HepG2 (cell line): ENCODE measurements around the gene PDZRN4.

Experiments
- BHLHE40 ChIP-seq: IDR thresholded peaks from 2 replicates; pipeline ENCODE4 v1.6.1; 2011; ENCODE audit warnings: low read length, improper control_type of control experiment
- FOXK1 ChIP-seq: sonication (generic); formaldehyde crosslinking; IDR thresholded peaks from 2 replicates; pipeline ENCODE4 v1.4.0; 2020; ENCODE audit warnings: low read depth, missing genetic modification reagents, borderline replicate concordance
- GABPA ChIP-seq, 2 experiments: IDR thresholded peaks; 2 replicates each; pipeline ENCODE4 v1.6.1; 2011 to 2016; ENCODE audit warnings: low read depth in 2 of 2, low read length in 1 of 2, missing biosample characterization in 1 of 2, missing genetic modification characterization in 1 of 2
- MXD1 ChIP-seq: sonication (generic); formaldehyde crosslinking; IDR thresholded peaks from 2 replicates; pipeline ENCODE4 v1.4.0; 2020; ENCODE audit warnings: mild to moderate bottlenecking, missing genetic modification reagents
- NCOA1 ChIP-seq: sonication (generic); formaldehyde crosslinking; IDR thresholded peaks from 2 replicates; pipeline ENCODE4 v1.9.0; 2021; ENCODE audit warnings: missing genetic modification reagents
- NFYB ChIP-seq: sonication (generic); formaldehyde crosslinking; IDR thresholded peaks from 2 replicates; pipeline ENCODE4 v1.4.0; 2020; ENCODE audit warnings: missing genetic modification reagents
- POLR2A ChIP-seq, 2 experiments: IDR thresholded peaks; 2 replicates each; pipeline ENCODE4 v1.6.1; 2011; ENCODE audit warnings: low read depth in 2 of 2, low read length in 2 of 2, mild to moderate bottlenecking in 1 of 2, moderate library complexity in 1 of 2; ENCODE audit not compliant: insufficient read depth in 1 of 2
- RAD21 ChIP-seq: fragments of 450-650 bp; formaldehyde crosslinking; IDR thresholded peaks from 2 replicates; pipeline ENCODE4 v1.5.0; 2020; ENCODE audit warnings: mild to moderate bottlenecking
- ZFP90 ChIP-seq: sonication (generic); formaldehyde crosslinking; IDR thresholded peaks from 2 replicates; pipeline ENCODE4 v1.8.0; 2022; ENCODE audit warnings: missing genetic modification reagents, mild to moderate bottlenecking, inconsistent platforms, borderline replicate concordance
- ZNF17 ChIP-seq: sonication (generic); formaldehyde crosslinking; IDR thresholded peaks from 2 replicates; pipeline ENCODE4 v1.5.0; 2020; ENCODE audit warnings: mild to moderate bottlenecking, missing genetic modification reagents
- ZSCAN22 ChIP-seq: sonication (generic); formaldehyde crosslinking; IDR thresholded peaks from 2 replicates; pipeline ENCODE4 v1.4.0; 2020; ENCODE audit warnings: mild to moderate bottlenecking, missing genetic modification reagents
- TF ChIP-seq, protein P1 (sequence below): sonication (generic); formaldehyde crosslinking; IDR thresholded peaks from 2 replicates; pipeline ENCODE4 v1.5.0; 2020; ENCODE audit warnings: mild to moderate bottlenecking, missing genetic modification reagents, moderate library complexity

- TF ChIP-seq FOXK1 (CRISPR knock-in tag) (no peak), NCOA1 (CRISPR knock-in tag) (no peak), MXD1 (no peak), NFYB (CRISPR knock-in tag) (no peak), RAD21 (CRISPR knock-in tag) (no peak), BHLHE40 (no peak), ZSCAN22 (CRISPR knock-in tag) (no peak), POLR2A (IDR thresholded peaks at IDR 0.05; ENCODE audit: insufficient read depth in 1 of 2, low read depth in 2 of 2, low read length in 2 of 2) (no peak), ZNF17 (CRISPR knock-in tag) (no peak), GABPA (IDR thresholded peaks at IDR 0.05; ENCODE audit: low read depth, low read length) (no peak), GABPA (CRISPR knock-in tag; IDR thresholded peaks at IDR 0.05; ENCODE audit: low read depth) (no peak), ZFP90 (CRISPR knock-in tag) (no peak)
- TF ChIP-seq, protein P1, sequence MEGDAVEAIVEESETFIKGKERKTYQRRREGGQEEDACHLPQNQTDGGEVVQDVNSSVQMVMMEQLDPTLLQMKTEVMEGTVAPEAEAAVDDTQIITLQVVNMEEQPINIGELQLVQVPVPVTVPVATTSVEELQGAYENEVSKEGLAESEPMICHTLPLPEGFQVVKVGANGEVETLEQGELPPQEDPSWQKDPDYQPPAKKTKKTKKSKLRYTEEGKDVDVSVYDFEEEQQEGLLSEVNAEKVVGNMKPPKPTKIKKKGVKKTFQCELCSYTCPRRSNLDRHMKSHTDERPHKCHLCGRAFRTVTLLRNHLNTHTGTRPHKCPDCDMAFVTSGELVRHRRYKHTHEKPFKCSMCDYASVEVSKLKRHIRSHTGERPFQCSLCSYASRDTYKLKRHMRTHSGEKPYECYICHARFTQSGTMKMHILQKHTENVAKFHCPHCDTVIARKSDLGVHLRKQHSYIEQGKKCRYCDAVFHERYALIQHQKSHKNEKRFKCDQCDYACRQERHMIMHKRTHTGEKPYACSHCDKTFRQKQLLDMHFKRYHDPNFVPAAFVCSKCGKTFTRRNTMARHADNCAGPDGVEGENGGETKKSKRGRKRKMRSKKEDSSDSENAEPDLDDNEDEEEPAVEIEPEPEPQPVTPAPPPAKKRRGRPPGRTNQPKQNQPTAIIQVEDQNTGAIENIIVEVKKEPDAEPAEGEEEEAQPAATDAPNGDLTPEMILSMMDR (CRISPR knock-in tag): no peak
Measured at GRCh38 chr12:41167701-41168100, 20.4 kb upstream of the PDZRN4 start.
